NT2/D1 (cell line): ENCODE measurements around the gene VEZT.

Experiments
- SUZ12 ChIP-seq: IDR thresholded peaks from 2 replicates; pipeline ENCODE4 v1.6.1; 2011; ENCODE audit not compliant: insufficient read length, insufficient read depth; ENCODE audit errors: extremely low read depth
- YY1 ChIP-seq: IDR thresholded peaks from 2 replicates; pipeline ENCODE4 v1.6.1; 2011; ENCODE audit not compliant: insufficient read length, insufficient read depth
- ZNF274 ChIP-seq: IDR thresholded peaks from 2 replicates; pipeline ENCODE4 v1.6.1; 2011; ENCODE audit warnings: mild to moderate bottlenecking, low read depth, low read length

DNA sequence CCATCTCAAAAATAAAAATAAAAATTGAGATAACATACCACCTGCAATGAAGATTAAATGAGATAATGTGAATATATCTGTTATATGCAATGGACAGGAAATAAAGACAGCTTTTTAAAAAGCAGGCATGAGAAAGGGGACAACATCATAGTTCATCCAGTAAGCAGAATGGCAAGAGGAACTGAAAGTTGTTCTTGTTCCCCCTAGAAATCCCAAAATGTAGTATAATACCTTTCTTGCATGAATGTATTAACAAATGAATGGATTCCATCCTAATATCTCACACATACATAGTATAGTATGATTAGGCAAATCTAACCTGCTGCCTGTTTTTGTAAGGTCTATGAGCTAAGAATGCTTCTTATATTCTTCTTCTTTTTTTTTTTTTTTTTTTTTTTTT, 31.8 kb upstream of the VEZT start:
- TF ChIP-seq SUZ12 (no peak), YY1 (no peak), ZNF274 (no peak)
